Measurements from ENCODE around the gene CALY.

CALY gene

GRCh38 chr10:133316732-133317131 is 20.0 kb downstream of the CALY start:
- in situ Hi-C loops (cut with HindIII; ENCODE audit: low sequenced_read_pairs), result no loop called here
- no peak for DNase-seq (ENCODE audit: low read depth)
- H3K4me3 ChIP-seq (ENCODE audit: low read depth, low read length), result no peak overlapping the region
- no peak for TF ChIP-seq CTCF (IDR thresholded peaks at IDR 0.05; ENCODE audit: low read depth, low read length, missing control alignments)

- H3K4me3 ChIP-seq (ENCODE audit: low read depth, low read length), result no peak overlapping the region
- no peak for TF ChIP-seq CTCF (IDR thresholded peaks at IDR 0.05; ENCODE audit: low read depth, low read length, missing control alignments)
- no peak for DNase-seq (ENCODE audit: low read depth)
- in situ Hi-C loops (cut with HindIII; ENCODE audit: low sequenced_read_pairs), result no loop called here
Measured at GRCh38 chr10:133316266-133316665, 20.4 kb downstream of the CALY start.

- no peak overlapping the region for H3K4me3 ChIP-seq (ENCODE audit: low read depth, low read length)
- in situ Hi-C loops (cut with HindIII; ENCODE audit: low sequenced_read_pairs), result no loop called here
- DNase-seq (ENCODE audit: low read depth), result no peak
- no peak for TF ChIP-seq CTCF (IDR thresholded peaks at IDR 0.05; ENCODE audit: low read depth, low read length, missing control alignments)
Measured at GRCh38 chr10:133315847-133316246, 20.8 kb downstream of the CALY start.

GRCh38 chr10:133314911-133315310 is 21.8 kb downstream of the CALY start:
- H3K4me3 ChIP-seq (ENCODE audit: low read depth, low read length), result no peak overlapping the region
- DNase-seq (ENCODE audit: low read depth), result no peak
- no peak for TF ChIP-seq CTCF (IDR thresholded peaks at IDR 0.05; ENCODE audit: low read depth, low read length, missing control alignments)
- in situ Hi-C loops (cut with HindIII; ENCODE audit: low sequenced_read_pairs), result no loop called here

- no peak overlapping the region for H3K4me3 ChIP-seq (ENCODE audit: low read depth, low read length)
- in situ Hi-C loops (cut with HindIII; ENCODE audit: low sequenced_read_pairs), result no loop called here
- DNase-seq (ENCODE audit: low read depth), result no peak
- TF ChIP-seq CTCF (IDR thresholded peaks at IDR 0.05; ENCODE audit: low read depth, low read length, missing control alignments), result no peak
Measured at GRCh38 chr10:133313192-133313591, 23.5 kb downstream of the CALY start.

- no peak for DNase-seq (ENCODE audit: low read depth)
- TF ChIP-seq CTCF (IDR thresholded peaks at IDR 0.05; ENCODE audit: low read depth, low read length, missing control alignments), result no peak
- H3K4me3 ChIP-seq (ENCODE audit: low read depth, low read length), result no peak overlapping the region
- in situ Hi-C loops (cut with HindIII; ENCODE audit: low sequenced_read_pairs), result no loop called here
Measured at GRCh38 chr10:133312769-133313145, 23.9 kb downstream of the CALY start.

Measured in astrocyte of the cerebellum (primary cell).